Measurements from ENCODE around the gene SLC1A7. TPM values are rescaled to one million over a fixed set of nuclear protein-coding genes. Genes with fewer than 3 reads are reported as not detected.

Gene SLC1A7
- total and polyA plus RNA-seq, 2 of the 13 experiments (the other 11 are each of a cell fraction or from before 2014, with no cell fraction given), result 0.04 to 2.0 TPM

Small RNA genes lying within 50 kb of the gene (small RNA-seq; reads per million reads assigned to genes)
- gene HIGD1AP11 (ENCODE audit: insufficient read depth in 2 of 3, insufficient read length in 3 of 3, low read depth in 2 of 3, low replicate concordance in 1 of 3), result 0 reads per million in 3 experiments

Other genes with a start within 250 kb of the SLC1A7 start
- gene ECHDC2, start 220.9 kb downstream of the SLC1A7 start, total RNA-seq (2016; rRNA removed; fragmentation: Illumina TruSeq; extraction: Trizol), result 27.3 and 48.1 TPM in 2 replicates
- 90.3 and 107 TPM in 2 replicates for gene ECHDC2, start 220.9 kb downstream of the SLC1A7 start, polyA plus RNA-seq (2011; rRNA removed)
- gene SCP2, start 215.4 kb downstream of the SLC1A7 start, total RNA-seq (2016; rRNA removed; fragmentation: Illumina TruSeq; extraction: Trizol), result 133 and 215 TPM in 2 replicates
- gene SCP2, start 215.4 kb downstream of the SLC1A7 start, polyA plus RNA-seq (2011; rRNA removed), result 45.6 and 59.0 TPM in 2 replicates
- not detected in 2 replicates for gene PODN, start 80.4 kb downstream of the SLC1A7 start, total RNA-seq (2016; rRNA removed; fragmentation: Illumina TruSeq; extraction: Trizol)
- gene PODN, start 80.4 kb downstream of the SLC1A7 start, polyA plus RNA-seq (2011; rRNA removed), result 0.10 and 0.13 TPM in 2 replicates
- 14.1 and 14.6 TPM in 2 replicates for gene CPT2, start 54.2 kb upstream of the SLC1A7 start, total RNA-seq (2016; rRNA removed; fragmentation: Illumina TruSeq; extraction: Trizol)
- 12.6 and 16.0 TPM in 2 replicates for gene CPT2, start 54.2 kb upstream of the SLC1A7 start, polyA plus RNA-seq (2011; rRNA removed)
- 49.2 and 51.4 TPM in 2 replicates for gene CZIB, start 78.0 kb upstream of the SLC1A7 start, total RNA-seq (2016; rRNA removed; fragmentation: Illumina TruSeq; extraction: Trizol)
- gene CZIB, start 78.0 kb upstream of the SLC1A7 start, polyA plus RNA-seq (2011; rRNA removed), result 64.8 and 67.0 TPM in 2 replicates
- gene MAGOH, start 95.9 kb upstream of the SLC1A7 start, total RNA-seq (2016; rRNA removed; fragmentation: Illumina TruSeq; extraction: Trizol), result 87.0 and 145 TPM in 2 replicates
- gene MAGOH, start 95.9 kb upstream of the SLC1A7 start, polyA plus RNA-seq (2011; rRNA removed), result 22.9 and 24.1 TPM in 2 replicates
- 7.7 and 17.4 TPM in 2 replicates for gene LRP8, start 185.4 kb upstream of the SLC1A7 start, total RNA-seq (2016; rRNA removed; fragmentation: Illumina TruSeq; extraction: Trizol)
- 17.3 and 20.6 TPM in 2 replicates for gene LRP8, start 185.4 kb upstream of the SLC1A7 start, polyA plus RNA-seq (2011; rRNA removed)

Measured in HepG2 (cell line).